ENCODE data around the gene RCBTB1.

RCBTB1 gene

GRCh38 chr13:49608651-49609331 is 23.4 kb upstream of the RCBTB1 start:
- TF ChIP-seq CTCF (IDR thresholded peaks at IDR 0.05): no peak

GRCh38 chr13:49607761-49608160 is 22.4 kb upstream of the RCBTB1 start:
- TF ChIP-seq CTCF (IDR thresholded peaks at IDR 0.05): no peak

- TF ChIP-seq CTCF (IDR thresholded peaks at IDR 0.05): peak; percentile 73
Measured at GRCh38 chr13:49606747-49607648, 21.6 kb upstream of the RCBTB1 start.

- no peak for TF ChIP-seq CTCF (IDR thresholded peaks at IDR 0.05)
Measured at GRCh38 chr13:49604570-49604969, 19.2 kb upstream of the RCBTB1 start.

DNA sequence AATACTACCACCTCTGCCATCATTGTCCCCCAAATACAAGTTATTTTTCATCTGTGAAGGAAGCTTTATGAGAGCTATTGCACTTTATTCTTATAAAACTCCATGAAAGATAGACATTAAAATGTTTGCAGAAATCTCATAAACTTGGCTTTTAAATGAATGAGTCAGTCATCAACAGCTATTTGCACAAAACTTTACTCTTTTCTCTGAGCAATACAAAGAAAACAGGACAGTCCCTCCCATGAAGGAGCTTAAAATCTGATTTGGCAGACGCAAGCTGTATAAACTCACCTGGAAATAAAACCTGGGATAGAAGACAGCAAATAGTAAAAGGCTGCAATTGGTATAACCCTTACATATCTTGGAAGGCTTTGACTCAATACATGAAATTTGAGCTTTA is 16.6 kb upstream of the RCBTB1 start:
- no peak for TF ChIP-seq CTCF (IDR thresholded peaks at IDR 0.05)

- TF ChIP-seq CTCF (IDR thresholded peaks at IDR 0.05): no peak
Measured at GRCh38 chr13:49597043-49597641, 11.8 kb upstream of the RCBTB1 start.

DNA sequence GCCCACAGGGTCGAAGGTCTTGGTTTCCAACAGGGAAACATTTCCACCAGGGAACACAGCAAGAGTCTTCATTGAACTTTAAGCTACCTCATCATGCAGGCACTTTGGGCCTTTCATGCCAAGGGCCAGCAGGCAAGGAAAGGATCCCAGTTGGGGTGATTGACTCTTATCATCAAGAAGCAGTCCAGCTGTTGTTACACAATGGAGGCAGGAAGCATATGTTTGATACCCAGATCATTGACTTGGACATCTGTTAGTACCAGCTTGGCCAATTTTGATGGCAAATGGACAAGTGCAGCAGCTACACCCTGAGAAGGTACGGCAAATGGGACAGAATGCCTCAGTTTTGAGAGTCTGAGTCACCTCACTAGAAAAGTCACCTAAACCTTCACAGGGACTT is 10.9 kb upstream of the RCBTB1 start:
- TF ChIP-seq CTCF (IDR thresholded peaks at IDR 0.05): no peak

Measured in LNCAP (cell line).